GM10847 (cell line): ENCODE measurements around the gene ZNF319.

Experiments used
- POLR2A ChIP-seq: IDR thresholded peaks from 2 replicates; pipeline ENCODE4 v1.6.1; 2011; ENCODE audit not compliant: insufficient read length; ENCODE audit errors: extremely low read depth

Gene ZNF319

GRCh38 chr16:58028541-58029070 lies 28.1 kb upstream of the ZNF319 start:
- no peak for TF ChIP-seq POLR2A

GRCh38 chr16:58027916-58028455 lies 27.5 kb upstream of the ZNF319 start:
- no peak for TF ChIP-seq POLR2A

GRCh38 chr16:58027161-58027915 lies 26.9 kb upstream of the ZNF319 start:
- no peak for TF ChIP-seq POLR2A

GRCh38 chr16:58026705-58027160 lies 26.3 kb upstream of the ZNF319 start:
- no peak for TF ChIP-seq POLR2A

- no peak for TF ChIP-seq POLR2A
These were observed 25.8 kb upstream of the ZNF319 start for GRCh38 chr16:58026139-58026704.

- no peak for TF ChIP-seq POLR2A
These were observed 25.1 kb upstream of the ZNF319 start, which contains the start of gene MMP15 for GRCh38 chr16:58025351-58026138. Gene MMP15 (plus strand): TSS chr16:58025754. CDS start chr16:58026351, 597 bp downstream.

GRCh38 chr16:58024486-58025350 lies 24.2 kb upstream of the ZNF319 start:
- no peak for TF ChIP-seq POLR2A

GRCh38 chr16:58022601-58023371 lies 22.3 kb upstream of the ZNF319 start:
- no peak for TF ChIP-seq POLR2A

GRCh38 chr16:58021661-58022551 lies 21.4 kb upstream of the ZNF319 start:
- TF ChIP-seq POLR2A: no peak

GRCh38 chr16:58020628-58021521 lies 20.4 kb upstream of the ZNF319 start:
- no peak for TF ChIP-seq POLR2A

- no peak for TF ChIP-seq POLR2A
These were observed 19.5 kb upstream of the ZNF319 start for GRCh38 chr16:58019866-58020538.
